BLaER1 treated with 17β-estradiol and CSF1 and Interleukin-3, amounts not matched to agents 10 nM and 100 nM (cell line): ENCODE data around the gene NACAD.

Source experiments
- H3K27ac ChIP-seq, 11 experiments: shearing (Covaris generic); formaldehyde crosslinking; 2 replicates each; pipeline ENCODE4 v1.8.1; 2022
- H3K27me3 ChIP-seq, 11 experiments: shearing (Covaris generic); formaldehyde crosslinking; 2 replicates each; pipeline ENCODE4 v1.8.1; 2022
- H3K36me3 ChIP-seq, 11 experiments: shearing (Covaris generic); formaldehyde crosslinking; 2 replicates each; pipeline ENCODE4 v1.8.1; 2022
- H3K4me1 ChIP-seq, 10 experiments: shearing (Covaris generic); formaldehyde crosslinking; 2 replicates each; pipeline ENCODE4 v1.8.1; 2022
- H3K4me2 ChIP-seq, 11 experiments: shearing (Covaris generic); formaldehyde crosslinking; 2 replicates each; pipeline ENCODE4 v1.8.1; 2022
- H3K4me3 ChIP-seq, 10 experiments: shearing (Covaris generic); formaldehyde crosslinking; 2 replicates each; pipeline ENCODE4 v1.8.1; 2022
- H3K9ac ChIP-seq, 11 experiments: shearing (Covaris generic); formaldehyde crosslinking; 2 replicates each; pipeline ENCODE4 v1.8.1; 2022
- H3K9me3 ChIP-seq, 11 experiments: shearing (Covaris generic); formaldehyde crosslinking; replicated peaks in 1 of 11; 2 replicates each; pipeline ENCODE4 v1.8.1; 2022
- H4K20me1 ChIP-seq, 11 experiments: shearing (Covaris generic); formaldehyde crosslinking; 2 replicates each; pipeline ENCODE4 v1.8.1; 2022
- Cebpa-rat ChIP-seq, 11 experiments: shearing (Covaris generic); IDR thresholded peaks; 2 replicates each; pipeline ENCODE4 v1.8.1; 2022

The NACAD gene

DNA sequence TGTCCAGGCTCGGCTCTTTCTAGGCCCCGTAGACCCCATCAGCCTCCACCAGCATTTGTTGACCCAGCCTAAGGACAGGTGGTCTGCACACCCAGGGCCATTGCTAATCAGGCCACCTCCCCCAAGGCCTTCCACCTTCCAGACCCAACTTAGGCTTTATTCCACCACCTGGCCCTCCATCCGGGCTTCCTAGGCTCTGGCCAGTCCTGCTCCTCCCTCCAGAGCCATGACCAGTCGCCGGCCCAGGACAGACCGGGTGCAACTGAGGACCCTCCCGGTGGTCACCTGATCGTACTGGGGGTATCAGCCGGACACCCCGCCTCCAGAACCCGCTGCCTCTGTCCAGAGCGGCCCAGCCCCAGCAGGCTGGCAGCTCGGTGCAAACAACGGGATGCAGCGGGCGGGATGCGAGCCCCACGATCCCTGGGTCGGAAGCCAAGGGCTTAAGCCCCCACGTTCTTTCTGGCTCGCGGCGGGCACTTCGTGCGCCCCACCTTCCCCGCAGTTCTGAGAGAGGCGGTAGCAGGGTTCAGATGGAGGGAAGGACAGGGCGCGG lies 545 bp downstream of the NACAD start:
- H3K27ac ChIP-seq, result no peak overlapping the region
- H3K4me3 ChIP-seq, result no peak overlapping the region
- H3K9ac ChIP-seq, result no peak overlapping the region
- H3K4me1 ChIP-seq, result peaks cover 0 to 13% (median 10%) of the 10 kb centered on the region in 10 experiments; a peak in 11 of 20 replicates
- H4K20me1 ChIP-seq, result 0 out of 22 replicates have a peak, but pooled peaks cover 0 to 10% (median 0%) of the 10 kb centered on the region in 11 experiments
- H3K36me3 ChIP-seq, result no peaks in the 10 kb centered on the region
- peaks cover 0 to 1% (median 0%) of the 10 kb centered on the region in 11 experiments; a peak in 2 of 22 replicates for H3K9me3 ChIP-seq
- peak overlapping the region in 1 of 11 experiments; percentile 69; a peak in 3 of 22 replicates for H3K4me2 ChIP-seq
- TF ChIP-seq Cebpa-rat (IDR thresholded peaks at IDR 0.05), result no peak
- H3K27me3 ChIP-seq, result peaks cover 7 to 19% (median 13%) of the 10 kb centered on the region in 11 experiments; a peak in 18 of 22 replicates

DNA sequence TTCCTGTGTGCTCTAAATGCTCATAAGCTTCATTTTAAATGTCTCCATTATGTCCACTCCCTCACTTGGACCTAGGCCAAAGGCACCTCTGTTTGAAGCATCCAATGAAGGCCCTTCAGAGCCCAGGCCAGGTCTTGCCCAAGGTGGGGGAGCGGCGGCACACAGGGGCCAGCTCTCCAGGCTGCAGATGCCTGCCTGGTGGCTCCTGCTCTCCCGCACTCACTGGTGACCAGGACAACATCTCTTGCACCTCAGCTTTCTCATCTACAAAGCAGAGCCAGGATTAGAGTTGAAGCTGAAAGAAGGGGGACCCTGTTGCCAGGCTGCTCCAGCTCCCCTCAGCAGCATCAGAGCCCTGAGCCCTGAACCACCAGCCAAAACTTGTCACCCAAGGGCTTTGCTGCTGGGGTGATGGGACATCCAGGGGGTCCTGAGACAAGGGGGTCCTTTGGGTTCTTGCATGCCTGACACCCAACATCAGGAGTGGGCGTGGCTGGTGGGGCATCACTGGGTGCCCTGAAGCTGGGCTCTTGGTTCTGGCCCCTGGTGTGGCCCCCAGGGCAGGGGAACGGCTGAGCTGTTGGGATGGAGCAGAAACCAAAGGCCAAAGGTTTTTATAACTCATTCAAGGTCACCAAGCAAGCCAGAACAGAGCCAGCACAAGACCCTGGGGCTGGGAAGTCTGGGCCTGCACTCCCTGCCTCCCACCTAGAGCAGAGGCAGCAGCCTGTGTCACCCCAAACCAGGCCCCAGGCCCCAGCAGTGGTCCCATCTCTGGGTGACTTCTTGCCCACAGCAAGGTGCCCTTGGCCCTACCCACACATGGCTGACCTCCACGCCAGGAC lies 1.2 kb downstream of the NACAD start:
- no peak overlapping the region for H3K4me2 ChIP-seq
- peaks cover 7 to 19% (median 13%) of the 10 kb centered on the region in 11 experiments; a peak in 18 of 22 replicates for H3K27me3 ChIP-seq
- 0 out of 22 replicates have a peak, but pooled peaks cover 0 to 10% (median 0%) of the 10 kb centered on the region in 11 experiments for H4K20me1 ChIP-seq
- H3K27ac ChIP-seq, result no peak overlapping the region
- no peaks in the 10 kb centered on the region for H3K9me3 ChIP-seq
- H3K4me3 ChIP-seq, result no peak overlapping the region
- H3K9ac ChIP-seq, result no peak overlapping the region
- no peaks in the 10 kb centered on the region for H3K36me3 ChIP-seq
- peaks cover 0 to 13% (median 10%) of the 10 kb centered on the region in 10 experiments; a peak in 11 of 20 replicates for H3K4me1 ChIP-seq
- TF ChIP-seq Cebpa-rat (IDR thresholded peaks at IDR 0.05), result no peak

DNA sequence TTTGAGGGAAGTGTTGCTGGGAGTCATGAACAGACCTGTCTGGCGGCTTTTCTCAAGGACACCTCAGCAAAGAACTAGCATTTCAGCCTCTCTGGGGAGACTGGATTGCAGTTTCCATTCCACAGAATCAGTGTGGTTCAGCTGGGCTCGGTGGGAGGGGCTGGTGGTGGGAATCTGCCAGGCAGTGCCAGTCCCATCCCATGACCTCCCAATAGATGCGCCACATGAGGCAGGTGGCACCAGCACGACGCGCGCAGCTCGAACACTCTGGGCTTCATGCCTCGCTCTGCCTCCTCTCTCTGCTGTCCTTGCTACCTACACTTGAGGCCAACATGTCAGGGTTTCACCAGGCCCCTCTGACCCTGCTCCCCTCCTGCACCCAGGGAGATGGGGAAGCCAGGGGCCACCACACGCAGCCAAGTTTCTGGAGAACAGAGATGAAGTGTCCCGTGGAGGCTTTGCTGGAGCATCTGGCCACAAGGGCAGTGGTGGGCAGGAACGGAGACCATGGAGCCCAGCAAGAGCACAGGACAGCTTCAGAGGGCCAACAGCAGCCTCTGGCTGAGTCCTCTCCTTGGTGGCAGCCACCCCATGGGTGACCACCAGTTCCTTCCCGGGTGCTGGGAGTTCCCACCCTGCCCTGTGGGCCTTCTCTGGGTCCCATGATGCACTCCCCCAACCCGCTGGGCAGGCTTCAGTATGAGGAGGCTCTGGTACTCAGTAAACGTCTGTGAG lies 2.3 kb downstream of the NACAD start:
- no peak overlapping the region for H3K9ac ChIP-seq
- H4K20me1 ChIP-seq, result peaks cover 0 to 14% (median 0%) of the 10 kb centered on the region in 11 experiments; a peak in 1 of 22 replicates
- no peaks in the 10 kb centered on the region for H3K9me3 ChIP-seq
- no peak overlapping the region for H3K4me2 ChIP-seq
- H3K27ac ChIP-seq, result no peak overlapping the region
- H3K27me3 ChIP-seq, result peaks cover 7 to 19% (median 13%) of the 10 kb centered on the region in 11 experiments; a peak in 18 of 22 replicates
- H3K4me3 ChIP-seq, result no peak overlapping the region
- no peak for TF ChIP-seq Cebpa-rat (IDR thresholded peaks at IDR 0.05)
- peaks cover 0 to 20% (median 13%) of the 10 kb centered on the region in 10 experiments; a peak in 13 of 20 replicates for H3K4me1 ChIP-seq
- H3K36me3 ChIP-seq, result no peaks in the 10 kb centered on the region

DNA sequence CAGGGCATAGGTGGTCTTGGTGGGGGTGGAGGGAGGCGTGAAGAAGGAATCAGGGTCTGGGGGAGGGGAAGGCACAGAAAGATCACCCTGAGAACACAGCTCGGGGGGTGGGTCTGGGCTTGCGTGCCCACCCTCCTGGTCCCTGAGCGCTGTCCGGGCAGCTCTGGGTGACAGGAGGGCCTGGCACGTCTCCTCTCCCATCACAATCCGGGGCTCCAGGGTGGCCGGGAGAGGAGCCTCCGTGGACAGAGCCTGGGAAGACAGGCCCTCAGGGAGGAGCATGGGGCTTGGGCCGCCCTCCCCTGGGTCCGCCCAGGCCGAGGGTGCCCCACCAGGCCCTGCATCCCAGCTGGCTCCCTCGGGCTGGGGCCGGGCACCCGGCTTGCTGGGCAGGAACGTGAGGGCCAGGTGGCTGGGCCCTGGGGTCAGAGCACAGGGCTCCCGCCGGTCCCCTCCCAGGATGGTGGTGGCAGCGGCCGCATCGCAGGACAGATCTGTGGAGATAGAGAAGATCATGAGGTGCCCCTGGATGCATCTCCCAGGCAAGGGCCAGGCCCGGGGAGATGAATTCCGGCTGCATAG lies 3.1 kb downstream of the NACAD start:
- Histone ChIP-seq H3K27ac (no peak overlapping the region; a peak in 1 of 22 replicates), H4K20me1 (peaks cover 0 to 22% (median 0%) of the 10 kb centered on the region in 11 experiments; a peak in 4 of 22 replicates), H3K9me3 (no peaks in the 10 kb centered on the region), H3K36me3 (no peaks in the 10 kb centered on the region), H3K4me2 (peak overlapping the region in 1 of 11 experiments; percentile 12; a peak in 1 of 22 replicates), H3K27me3 (peaks cover 7 to 19% (median 13%) of the 10 kb centered on the region in 11 experiments; a peak in 18 of 22 replicates), H3K9ac (no peak overlapping the region; a peak in 1 of 22 replicates), H3K4me3 (no peak overlapping the region), H3K4me1 (peaks cover 2 to 23% (median 16%) of the 10 kb centered on the region in 10 experiments; a peak in 17 of 20 replicates)
- TF ChIP-seq Cebpa-rat (IDR thresholded peaks at IDR 0.05), result no peak

DNA sequence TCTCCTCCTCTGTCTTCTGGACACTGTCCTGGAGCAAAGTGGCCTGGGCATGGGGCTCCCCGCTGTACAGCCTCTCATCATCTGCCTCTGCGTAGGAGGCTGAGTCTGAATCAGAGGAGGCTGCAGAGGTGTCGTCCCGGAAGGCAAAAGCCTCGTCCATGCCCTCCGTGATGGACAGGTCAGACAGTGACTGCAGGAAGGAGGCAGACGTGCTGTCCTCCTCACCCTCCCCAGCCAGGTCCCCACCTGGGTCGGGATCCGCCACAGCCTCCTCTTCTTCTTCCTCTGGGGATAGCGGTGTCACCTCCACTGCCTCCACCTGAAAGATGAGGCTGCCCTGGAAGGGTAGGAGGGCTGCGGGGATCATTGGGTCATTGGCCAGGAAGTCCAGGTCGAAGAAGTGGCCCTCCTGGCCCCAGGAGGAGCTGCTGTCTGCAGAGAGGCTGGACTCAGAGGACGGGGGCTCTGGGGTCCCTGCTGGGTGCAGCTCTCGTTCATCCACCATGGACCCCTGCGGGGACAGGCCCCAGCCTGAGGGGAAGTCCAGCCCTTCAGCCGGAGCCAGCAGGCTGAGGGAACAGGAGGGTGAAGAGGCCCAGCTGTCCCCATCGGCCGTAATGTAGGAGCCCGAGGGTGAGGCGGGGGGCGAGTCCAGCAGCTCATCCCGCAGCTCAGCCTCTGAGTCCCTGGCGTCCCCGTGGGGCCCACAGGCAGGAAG lies 3.7 kb downstream of the NACAD start:
- H3K27ac ChIP-seq, result no peak overlapping the region; a peak in 1 of 22 replicates
- no peaks in the 10 kb centered on the region for H3K9me3 ChIP-seq
- peaks cover 7 to 19% (median 13%) of the 10 kb centered on the region in 11 experiments; a peak in 18 of 22 replicates for H3K27me3 ChIP-seq
- no peaks in the 10 kb centered on the region for H3K36me3 ChIP-seq
- no peak overlapping the region; a peak in 1 of 22 replicates for H3K9ac ChIP-seq
- peak overlapping the region in 1 of 11 experiments; percentile 12; a peak in 1 of 22 replicates for H3K4me2 ChIP-seq
- H3K4me3 ChIP-seq, result no peak overlapping the region
- no peak for TF ChIP-seq Cebpa-rat (IDR thresholded peaks at IDR 0.05)
- peaks cover 8 to 29% (median 17%) of the 10 kb centered on the region in 10 experiments; a peak in 17 of 20 replicates for H3K4me1 ChIP-seq
- H4K20me1 ChIP-seq, result peaks cover 0 to 27% (median 0%) of the 10 kb centered on the region in 11 experiments; a peak in 4 of 22 replicates

DNA sequence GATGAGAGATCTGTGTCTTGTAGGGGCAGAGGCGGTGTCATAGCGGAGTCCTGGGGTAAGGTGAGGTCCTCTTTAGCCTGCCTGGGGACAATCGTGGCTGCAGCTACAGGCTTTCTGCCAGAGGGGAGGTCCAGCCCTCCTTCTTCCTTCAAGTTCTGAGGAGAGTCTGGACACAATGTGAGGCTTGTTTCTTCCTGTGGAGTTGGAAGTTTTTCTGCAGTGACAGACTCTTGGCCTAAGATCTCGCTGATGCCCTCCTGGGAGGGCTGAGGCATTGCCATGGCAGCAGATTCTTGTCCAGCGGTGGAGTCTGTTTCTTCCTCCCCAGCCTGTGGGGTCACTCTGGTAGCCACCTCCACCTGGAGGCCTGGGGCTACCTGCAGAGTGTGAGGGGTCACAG lies 4.4 kb downstream of the NACAD start:
- no peak overlapping the region for H3K4me3 ChIP-seq
- H3K9me3 ChIP-seq, result no peaks in the 10 kb centered on the region
- H3K4me2 ChIP-seq, result no peak overlapping the region
- H3K9ac ChIP-seq, result no peak overlapping the region; a peak in 1 of 22 replicates
- H4K20me1 ChIP-seq, result peaks cover 0 to 27% (median 0%) of the 10 kb centered on the region in 11 experiments; a peak in 4 of 22 replicates
- H3K36me3 ChIP-seq, result no peaks in the 10 kb centered on the region
- TF ChIP-seq Cebpa-rat (IDR thresholded peaks at IDR 0.05), result no peak
- H3K4me1 ChIP-seq, result peaks cover 4 to 25% (median 16%) of the 10 kb centered on the region in 10 experiments; a peak in 16 of 20 replicates
- H3K27ac ChIP-seq, result no peak overlapping the region
- H3K27me3 ChIP-seq, result peaks cover 7 to 14% (median 8%) of the 10 kb centered on the region in 11 experiments; a peak in 18 of 22 replicates

DNA sequence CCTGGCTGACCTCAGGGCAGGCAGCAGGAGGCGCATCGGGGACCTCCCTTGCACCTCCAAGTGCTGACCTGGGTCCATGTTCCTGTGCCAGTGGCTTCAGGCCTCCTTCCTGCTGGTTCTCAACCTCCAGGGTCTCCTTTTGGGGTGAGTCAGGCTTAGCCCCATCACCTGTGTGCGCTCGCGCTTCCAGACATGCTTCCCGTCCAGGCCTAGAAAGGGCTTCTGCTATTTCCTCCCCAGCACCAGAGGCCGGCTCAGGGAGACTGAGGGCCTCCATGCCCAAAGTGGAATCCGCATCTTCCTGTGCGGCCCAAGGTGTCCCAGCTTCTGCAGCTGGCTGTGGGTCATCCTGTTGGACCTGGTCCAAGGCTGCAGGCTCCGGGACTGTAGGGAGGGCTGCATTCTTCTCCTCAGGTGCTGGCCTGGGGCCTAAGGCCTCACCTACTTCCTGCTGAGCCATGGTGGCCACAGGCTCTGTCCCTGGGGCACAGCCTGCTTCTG lies 5.9 kb downstream of the NACAD start:
- peaks cover 0 to 31% (median 0%) of the 10 kb centered on the region in 11 experiments; a peak in 8 of 22 replicates for H4K20me1 ChIP-seq
- H3K9ac ChIP-seq, result no peak overlapping the region
- no peak overlapping the region for H3K4me2 ChIP-seq
- H3K27me3 ChIP-seq, result peaks cover 0 to 1% (median 0%) of the 10 kb centered on the region in 11 experiments; a peak in 1 of 22 replicates
- no peak for TF ChIP-seq Cebpa-rat (IDR thresholded peaks at IDR 0.05)
- H3K9me3 ChIP-seq, result no peaks in the 10 kb centered on the region
- H3K36me3 ChIP-seq, result peaks cover 0 to 8% (median 2%) of the 10 kb centered on the region in 11 experiments; a peak in 11 of 22 replicates
- H3K4me1 ChIP-seq, result peaks cover 0 to 26% (median 15%) of the 10 kb centered on the region in 10 experiments; a peak in 13 of 20 replicates
- H3K27ac ChIP-seq, result no peak overlapping the region
- no peak overlapping the region for H3K4me3 ChIP-seq
